ENCODE measurements around the gene SRSF5.
"Not testable (repeated sequence)": the region's sequence is repeated elsewhere in the genome, so short reads cannot be mapped to it uniquely, and the experiment has no call there.

Gene SRSF5

DNA sequence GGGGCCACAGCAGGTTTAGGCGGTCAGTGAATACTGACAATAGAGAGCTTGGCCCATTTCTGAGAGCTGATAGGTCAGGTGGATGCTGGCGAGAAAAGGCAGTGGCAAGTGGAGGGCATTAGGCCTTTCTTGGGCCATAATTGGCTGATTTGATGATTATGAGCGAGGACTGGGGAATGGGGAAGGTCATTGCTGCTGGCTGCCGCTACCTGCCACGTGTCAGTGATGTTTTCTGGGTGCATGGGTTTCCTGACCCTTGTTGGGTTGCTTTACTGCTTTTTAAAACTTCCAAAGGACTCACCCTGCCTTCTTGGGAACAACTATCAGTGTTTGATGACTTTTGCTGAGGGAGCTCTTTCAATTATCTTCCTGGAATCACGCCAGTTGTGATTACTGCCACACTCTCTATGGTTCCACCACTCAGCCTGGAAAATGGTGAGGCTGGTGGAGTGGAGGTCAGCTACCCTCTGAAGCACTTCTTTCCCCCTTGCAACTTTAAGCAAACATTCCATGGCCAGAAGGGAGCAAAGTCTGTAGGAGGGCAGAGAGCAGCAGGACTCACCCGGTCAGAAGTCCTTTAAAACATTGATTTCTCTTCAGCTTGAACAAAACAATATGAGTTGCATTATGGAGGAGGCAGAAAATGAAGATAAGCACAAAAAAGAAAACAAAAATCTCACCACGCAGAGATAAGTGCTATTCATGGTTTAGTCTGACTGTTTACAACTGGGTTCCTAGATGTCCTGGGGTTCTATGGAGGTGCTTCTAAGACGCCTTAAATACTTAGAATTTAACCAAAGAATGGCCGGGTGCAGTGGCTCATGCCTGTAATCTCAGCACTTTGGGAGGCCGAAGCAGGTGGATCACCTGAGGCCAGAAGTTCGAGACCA, 42.2 kb downstream of the SRSF5 start:
- no peak for DNase-seq (ENCODE audit: low read depth, low spot score)

DNA sequence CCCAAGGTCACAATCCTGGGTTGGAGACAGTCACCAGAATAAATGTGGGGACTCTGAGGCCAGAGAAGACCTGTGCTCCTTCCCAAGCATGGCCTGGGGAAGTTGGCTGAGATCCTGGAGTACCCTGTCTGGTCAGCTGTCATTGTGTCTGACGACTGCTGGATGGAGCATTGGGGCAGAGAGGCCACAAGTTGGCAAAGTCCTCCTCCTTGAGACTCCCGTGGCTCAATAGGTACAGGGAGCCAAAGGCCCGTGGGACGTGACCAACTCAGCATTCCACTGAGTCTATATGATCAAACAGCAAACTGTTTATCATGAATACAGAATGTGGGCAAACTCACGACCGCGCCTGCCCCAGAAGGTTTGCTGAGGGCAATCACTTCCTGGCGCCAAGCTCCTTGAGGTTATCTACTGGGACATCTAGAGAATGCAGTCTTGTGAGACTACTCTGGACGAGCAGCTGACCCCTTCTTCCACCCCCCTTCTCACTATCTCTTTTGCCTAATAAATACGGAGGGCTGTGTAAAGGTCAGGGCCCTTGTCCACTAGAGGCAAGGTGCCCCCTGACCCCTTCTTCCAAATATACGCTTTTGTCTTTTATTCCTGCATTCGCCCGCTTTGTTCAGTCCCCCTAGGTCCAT, 44.4 kb downstream of the SRSF5 start:
- no peak for DNase-seq (ENCODE audit: low read depth, low spot score)

DNA sequence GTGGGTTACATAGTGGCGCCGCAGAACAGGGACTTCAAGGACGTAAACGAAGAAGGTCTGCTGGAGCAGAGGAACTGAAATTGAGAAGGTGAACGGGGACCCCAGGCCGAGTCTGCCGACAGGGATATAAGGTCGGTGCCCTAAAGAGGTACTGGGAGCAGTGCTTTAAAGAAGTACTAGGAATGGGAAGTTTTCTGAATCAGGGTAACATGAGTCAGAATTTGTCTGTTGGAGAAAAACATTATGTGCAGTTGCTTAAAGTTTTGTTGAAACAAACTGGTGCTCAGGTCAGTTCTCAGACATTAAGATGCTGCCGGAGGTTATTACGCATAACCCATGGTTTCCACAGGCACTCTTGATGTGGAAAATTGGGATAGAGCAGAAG, 44.9 kb downstream of the SRSF5 start:
- DNase-seq (ENCODE audit: low read depth, low spot score) = no peak

DNA sequence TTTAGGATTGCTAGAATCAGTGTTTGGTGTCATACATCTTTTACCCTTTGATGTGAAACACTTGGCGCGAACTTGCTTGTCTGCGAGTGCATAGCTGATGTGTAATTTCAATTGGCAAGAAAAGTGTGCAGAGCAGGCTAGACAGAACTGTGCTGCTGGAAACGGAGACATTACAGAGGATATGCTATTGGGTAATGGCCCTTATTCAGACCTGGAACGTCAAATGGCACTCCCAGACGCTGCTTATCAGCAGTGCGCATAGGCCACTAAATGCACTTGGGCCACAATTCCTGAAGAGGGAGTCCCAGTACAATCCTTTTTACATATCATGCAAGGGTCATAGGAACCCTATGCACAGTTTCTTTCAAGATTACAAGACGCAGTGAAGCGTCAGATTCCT, 45.8 kb downstream of the SRSF5 start:
- DNase-seq (ENCODE audit: low read depth, low spot score) = no peak

DNA sequence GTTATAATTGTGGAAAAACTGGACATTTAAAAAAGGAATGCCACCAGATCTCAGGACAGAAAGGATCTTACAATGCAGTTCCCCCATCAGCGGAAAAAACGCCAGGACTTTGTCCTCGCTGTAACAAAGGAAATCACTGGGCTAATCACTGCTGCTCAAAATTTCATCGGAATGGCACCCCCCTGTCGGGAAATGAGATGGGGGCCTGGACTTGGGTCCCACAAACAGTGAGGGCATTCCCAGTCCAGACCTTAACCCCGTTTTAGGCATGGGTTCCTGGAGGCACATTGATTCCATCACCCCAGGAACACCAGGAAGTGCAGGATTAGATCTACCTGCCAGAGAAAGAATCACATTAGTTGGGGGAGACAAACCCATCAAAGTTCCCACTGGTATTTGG, 46.4 kb downstream of the SRSF5 start:
- DNase-seq (ENCODE audit: low read depth, low spot score) = not testable (repeated sequence)

DNA sequence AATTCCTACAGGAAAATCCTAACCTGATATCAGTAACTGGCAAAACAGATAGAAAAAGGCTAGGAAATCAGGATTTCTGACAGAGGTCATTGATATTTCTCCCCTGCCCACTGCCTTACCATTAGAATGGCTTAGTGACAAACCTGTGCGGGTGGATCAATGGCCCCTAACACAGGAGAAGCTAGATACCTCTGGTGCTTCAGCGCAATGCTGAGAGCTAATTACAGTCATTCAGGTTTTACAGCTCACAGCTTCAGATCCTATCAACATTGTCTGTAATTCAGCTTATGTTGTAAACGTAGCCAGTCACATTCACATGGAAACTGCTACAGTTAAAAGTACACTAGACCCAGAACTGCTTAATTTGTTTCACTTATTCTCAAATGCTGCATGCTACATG, 47.5 kb downstream of the SRSF5 start:
- no peak for DNase-seq (ENCODE audit: low read depth, low spot score)

DNA sequence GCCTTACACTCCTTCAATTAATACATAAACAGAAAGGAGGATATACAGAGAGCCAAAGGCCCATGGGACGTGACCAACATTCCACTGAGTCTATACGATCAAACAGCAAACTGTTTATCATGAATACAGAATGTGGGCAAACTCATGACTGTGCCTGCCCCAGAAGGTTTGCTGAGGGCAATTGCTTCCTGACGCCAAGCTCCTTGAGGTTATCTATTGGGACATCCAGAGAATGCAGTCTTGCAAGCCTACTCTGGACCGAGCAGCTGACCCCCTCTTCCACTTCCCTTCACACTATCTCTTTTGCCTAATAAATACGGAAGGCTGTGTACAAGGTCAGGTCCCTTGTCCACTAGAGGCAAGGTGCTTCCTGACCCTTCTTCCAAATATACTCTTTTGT, 48.6 kb downstream of the SRSF5 start:
- no peak for DNase-seq (ENCODE audit: low read depth, low spot score)

DNA sequence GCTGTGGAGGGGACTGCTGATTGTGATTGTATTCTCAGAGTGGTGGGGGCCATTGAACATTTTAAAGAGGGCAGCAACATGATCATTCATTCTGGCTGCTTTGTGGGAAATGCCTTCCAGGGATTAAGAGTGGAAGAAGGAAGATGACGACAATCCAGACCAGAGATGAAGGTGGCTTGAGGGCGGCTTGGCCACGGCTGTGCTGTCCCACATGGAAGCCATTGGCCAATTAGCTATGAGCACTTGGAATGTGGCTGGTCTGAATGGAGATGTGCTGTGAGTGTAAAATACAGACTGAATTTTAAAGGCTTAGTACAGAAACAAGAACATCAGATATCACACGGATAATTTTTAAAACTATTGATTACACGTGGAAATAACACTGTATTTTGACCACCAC, 49.3 kb downstream of the SRSF5 start:
- DNase-seq (ENCODE audit: low read depth, low spot score) = peak; percentile 31

DNA sequence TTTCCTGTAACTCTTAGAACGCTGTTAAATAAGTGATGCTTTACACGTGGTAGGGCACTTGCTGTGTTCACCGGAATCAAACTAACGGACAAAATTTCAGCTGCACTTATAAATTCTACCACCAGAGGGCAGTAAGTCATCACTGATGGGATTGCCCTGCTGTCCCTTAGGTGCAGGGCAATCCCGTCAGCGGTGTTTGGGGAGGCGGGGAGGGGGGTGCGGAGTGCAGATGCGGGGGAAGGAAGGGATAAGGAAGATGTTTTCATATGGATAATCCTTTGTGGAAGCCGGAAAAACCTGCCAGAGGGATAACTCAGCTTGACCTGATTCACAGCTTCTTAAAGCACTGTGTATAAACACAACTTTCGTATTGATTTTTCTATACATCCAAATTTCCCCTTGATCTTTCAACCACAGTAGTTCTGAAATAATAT, 51.8 kb downstream of the SRSF5 start:
- DNase-seq (ENCODE audit: low read depth, low spot score) = peak; percentile 79

DNA sequence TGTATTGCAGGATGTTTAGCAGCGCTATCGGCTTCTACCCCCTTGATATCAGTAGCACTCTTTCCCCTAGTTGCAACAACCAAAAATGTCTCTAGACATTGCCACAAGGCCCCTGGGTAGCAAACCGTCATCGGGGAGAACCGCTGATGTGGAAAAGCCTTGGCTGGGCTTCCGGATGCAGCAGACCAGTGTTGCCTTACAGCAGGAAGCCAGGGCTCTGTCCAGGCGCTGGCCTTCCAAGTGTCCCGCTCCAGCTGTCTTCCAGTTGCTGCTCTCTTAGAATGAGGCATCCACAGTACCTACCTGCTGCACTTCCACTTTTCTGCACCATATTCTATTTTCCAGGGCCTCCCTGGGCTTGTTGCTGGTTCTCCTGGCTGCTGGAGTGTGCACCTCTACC, 52.7 kb downstream of the SRSF5 start:
- no peak for DNase-seq (ENCODE audit: low read depth, low spot score)

DNA sequence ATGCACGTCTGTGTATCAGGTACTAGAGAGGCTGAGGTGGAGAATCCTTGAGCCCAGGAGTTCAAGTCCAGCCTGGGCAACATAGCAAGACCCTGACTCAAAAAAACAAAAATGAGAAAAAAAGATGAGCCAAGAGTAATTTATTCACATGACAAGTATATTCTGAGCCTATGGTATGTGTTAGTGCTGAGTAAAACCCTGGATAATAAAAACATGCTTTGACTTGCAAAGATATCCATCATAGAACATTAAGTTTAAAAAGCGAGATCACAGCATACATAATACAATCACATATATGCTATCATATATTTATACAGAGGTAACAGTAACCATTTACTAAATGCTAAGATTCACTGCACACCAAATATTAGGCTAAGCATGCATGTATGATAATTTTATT, 54.0 kb downstream of the SRSF5 start:
- no peak for DNase-seq (ENCODE audit: low read depth, low spot score)

Measured in ELF-1 (cell line).